ENCODE measurements around the gene ERP27. TPM values are rescaled to one million over a fixed set of nuclear protein-coding genes. Genes with fewer than 3 reads are reported as not detected.

The ERP27 gene
- total RNA-seq, 1 donor from 2014 or later = 0.13 TPM

- TF ChIP-seq CTCF (IDR thresholded peaks at IDR 0.05; ENCODE audit: insufficient read depth, low read length, poor library complexity, severe bottlenecking) = no peak
These were observed 44.2 kb upstream of the ERP27 start for GRCh38 chr12:14982562-14982961.

GRCh38 chr12:14981049-14981448 is 42.7 kb upstream of the ERP27 start:
- H3K27me3 ChIP-seq (ENCODE audit: control insufficient read depth, insufficient read depth, low read length) = no peaks in the 10 kb centered on the region
- no peak overlapping the region for H3K4me3 ChIP-seq (ENCODE audit: low read depth, low read length)
- no peaks in the 10 kb centered on the region for H3K36me3 ChIP-seq (ENCODE audit: control insufficient read depth, insufficient read depth, low read length)
- DNase-seq (ENCODE audit: low read depth) = no peak
- TF ChIP-seq CTCF (IDR thresholded peaks at IDR 0.05; ENCODE audit: insufficient read depth, low read length, poor library complexity, severe bottlenecking) = no peak

More at GRCh38 chr12:14982562-14982961, 44.2 kb upstream of the ERP27 start:
- no peak overlapping the region for H3K4me3 ChIP-seq (ENCODE audit: low read depth, low read length)
- DNase-seq (ENCODE audit: low read depth) = no peak
- no peaks in the 10 kb centered on the region for H3K27me3 ChIP-seq (ENCODE audit: control insufficient read depth, insufficient read depth, low read length)
- no peaks in the 10 kb centered on the region for H3K36me3 ChIP-seq (ENCODE audit: control insufficient read depth, insufficient read depth, low read length)

GRCh38 chr12:14979468-14979867 is 41.1 kb upstream of the ERP27 start:
- TF ChIP-seq CTCF (IDR thresholded peaks at IDR 0.05; ENCODE audit: insufficient read depth, low read length, poor library complexity, severe bottlenecking) = no peak
- DNase-seq (ENCODE audit: low read depth) = no peak
- H3K27me3 ChIP-seq (ENCODE audit: control insufficient read depth, insufficient read depth, low read length) = no peaks in the 10 kb centered on the region

GRCh38 chr12:14976658-14977057 is 38.3 kb upstream of the ERP27 start:
- no peak for DNase-seq (ENCODE audit: low read depth)
- H3K36me3 ChIP-seq (ENCODE audit: control insufficient read depth, insufficient read depth, low read length) = no peaks in the 10 kb centered on the region
- no peaks in the 10 kb centered on the region for H3K27me3 ChIP-seq (ENCODE audit: control insufficient read depth, insufficient read depth, low read length)
- TF ChIP-seq CTCF (IDR thresholded peaks at IDR 0.05; ENCODE audit: insufficient read depth, low read length, poor library complexity, severe bottlenecking) = no peak
- H3K4me3 ChIP-seq (ENCODE audit: low read depth, low read length) = no peak overlapping the region

More at GRCh38 chr12:14979468-14979867, 41.1 kb upstream of the ERP27 start:
- no peak overlapping the region for H3K4me3 ChIP-seq (ENCODE audit: low read depth, low read length)
- H3K36me3 ChIP-seq (ENCODE audit: control insufficient read depth, insufficient read depth, low read length) = no peaks in the 10 kb centered on the region

- no peak for TF ChIP-seq CTCF (IDR thresholded peaks at IDR 0.05; ENCODE audit: insufficient read depth, low read length, poor library complexity, severe bottlenecking)
- no peaks in the 10 kb centered on the region for H3K27me3 ChIP-seq (ENCODE audit: control insufficient read depth, insufficient read depth, low read length)
- H3K4me3 ChIP-seq (ENCODE audit: low read depth, low read length) = no peak overlapping the region
- no peaks in the 10 kb centered on the region for H3K36me3 ChIP-seq (ENCODE audit: control insufficient read depth, insufficient read depth, low read length)
- no peak for DNase-seq (ENCODE audit: low read depth)
These were observed 37.1 kb upstream of the ERP27 start for GRCh38 chr12:14975457-14975856.

- Histone ChIP-seq H3K4me3 (ENCODE audit: low read depth, low read length) (no peak overlapping the region), H3K27me3 (ENCODE audit: control insufficient read depth, insufficient read depth, low read length) (no peaks in the 10 kb centered on the region)
These were observed 36.3 kb upstream of the ERP27 start for GRCh38 chr12:14974633-14975032.

More at GRCh38 chr12:14974633-14975032, 36.3 kb upstream of the ERP27 start:
- no peak for DNase-seq (ENCODE audit: low read depth)
- no peak for TF ChIP-seq CTCF (IDR thresholded peaks at IDR 0.05; ENCODE audit: insufficient read depth, low read length, poor library complexity, severe bottlenecking)
- H3K36me3 ChIP-seq (ENCODE audit: control insufficient read depth, insufficient read depth, low read length) = no peaks in the 10 kb centered on the region
